Left ventricle myocardium inferior (tissue), 1 donor: Measurements from ENCODE around the gene SEMA3D. TPM values are rescaled to one million over a fixed set of nuclear protein-coding genes. Genes with fewer than 3 reads are reported as not detected.

Source experiments
- DNase-seq: peaks from one replicate; pipeline ENCODE4 v3.0.0-alpha.2; 2020
- H3K27ac ChIP-seq: fragments of 200-600 bp; replicated peaks from 2 replicates; pipeline ENCODE4 v1.8.0; 2021
- H3K27me3 ChIP-seq: fragments of 200-600 bp; 2 replicates; pipeline ENCODE4 v1.8.0; 2021; ENCODE audit warnings: low read depth
- H3K36me3 ChIP-seq: fragments of 200-600 bp; 2 replicates; pipeline ENCODE4 v1.8.0; 2021
- H3K4me1 ChIP-seq: fragments of 200-600 bp; 2 replicates; pipeline ENCODE4 v1.8.0; 2021
- H3K4me3 ChIP-seq: fragments of 200-600 bp; 2 replicates; pipeline ENCODE4 v1.8.0; 2021; ENCODE audit warnings: mild to moderate bottlenecking, moderate library complexity
- H3K9me3 ChIP-seq: fragments of 200-600 bp; replicated peaks from 2 replicates; pipeline ENCODE4 v1.8.0; 2021
- intact Hi-C: fragments of 100-400 bp; cut with micrococcal nuclease; formaldehyde crosslinking; loops from one replicate; pipeline ENCODE4 v1.11.0; 2022
- total RNA-seq: library from RNA; stranded (reverse); fragmentation: NEBNext Ultra II Directional; extraction: Animal tissue kit (Norgen Biotek cat#: 25700); gene quantifications from one replicate; pipeline ENCODE4 v1.2.1, GENCODE V29; 2021
- TF ChIP-seq, protein P1 (sequence below): fragments of 200-600 bp; IDR thresholded peaks from 2 replicates; pipeline ENCODE4 v1.8.0; 2021; ENCODE audit warnings: antibody characterized with exemption, mild to moderate bottlenecking, borderline replicate concordance
- donor health status: DM: no; HTN: yes; CAD: no; lungs with severe emphysema.

SEMA3D gene
- total RNA-seq, 1 donor from 2014 or later, result 1.8 TPM

DNA sequence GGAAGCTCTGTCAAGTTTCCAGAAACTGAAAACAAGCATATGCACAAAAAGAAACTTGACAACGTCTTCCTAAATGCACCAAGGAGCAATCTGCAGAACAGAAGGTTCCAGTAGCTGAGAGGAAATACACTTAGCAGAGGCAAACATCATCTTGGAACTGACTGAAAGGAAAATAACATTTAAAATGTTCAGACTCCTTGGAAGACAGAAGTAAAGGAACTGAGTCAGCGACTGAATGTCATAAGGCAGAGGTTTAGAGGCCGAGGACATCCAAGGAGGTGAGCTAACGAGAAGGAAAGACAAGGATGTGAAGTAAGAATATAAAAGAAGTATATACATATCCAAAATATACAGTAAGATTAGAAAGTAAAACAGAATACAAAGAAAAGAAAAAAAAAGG, 24.1 kb downstream of the SEMA3D start:
- Histone ChIP-seq H3K36me3 (no peaks in the 10 kb centered on the region), H3K27ac (no peak overlapping the region), H3K4me3 (no peak overlapping the region), H3K9me3 (peaks cover 11% of the 10 kb centered on the region), H3K27me3 (no peaks in the 10 kb centered on the region), H3K4me1 (no peaks in the 10 kb centered on the region)
- TF ChIP-seq, protein P1, sequence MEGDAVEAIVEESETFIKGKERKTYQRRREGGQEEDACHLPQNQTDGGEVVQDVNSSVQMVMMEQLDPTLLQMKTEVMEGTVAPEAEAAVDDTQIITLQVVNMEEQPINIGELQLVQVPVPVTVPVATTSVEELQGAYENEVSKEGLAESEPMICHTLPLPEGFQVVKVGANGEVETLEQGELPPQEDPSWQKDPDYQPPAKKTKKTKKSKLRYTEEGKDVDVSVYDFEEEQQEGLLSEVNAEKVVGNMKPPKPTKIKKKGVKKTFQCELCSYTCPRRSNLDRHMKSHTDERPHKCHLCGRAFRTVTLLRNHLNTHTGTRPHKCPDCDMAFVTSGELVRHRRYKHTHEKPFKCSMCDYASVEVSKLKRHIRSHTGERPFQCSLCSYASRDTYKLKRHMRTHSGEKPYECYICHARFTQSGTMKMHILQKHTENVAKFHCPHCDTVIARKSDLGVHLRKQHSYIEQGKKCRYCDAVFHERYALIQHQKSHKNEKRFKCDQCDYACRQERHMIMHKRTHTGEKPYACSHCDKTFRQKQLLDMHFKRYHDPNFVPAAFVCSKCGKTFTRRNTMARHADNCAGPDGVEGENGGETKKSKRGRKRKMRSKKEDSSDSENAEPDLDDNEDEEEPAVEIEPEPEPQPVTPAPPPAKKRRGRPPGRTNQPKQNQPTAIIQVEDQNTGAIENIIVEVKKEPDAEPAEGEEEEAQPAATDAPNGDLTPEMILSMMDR, result no peak
- intact Hi-C loops, result no loop called here
- DNase-seq, result no peak

DNA sequence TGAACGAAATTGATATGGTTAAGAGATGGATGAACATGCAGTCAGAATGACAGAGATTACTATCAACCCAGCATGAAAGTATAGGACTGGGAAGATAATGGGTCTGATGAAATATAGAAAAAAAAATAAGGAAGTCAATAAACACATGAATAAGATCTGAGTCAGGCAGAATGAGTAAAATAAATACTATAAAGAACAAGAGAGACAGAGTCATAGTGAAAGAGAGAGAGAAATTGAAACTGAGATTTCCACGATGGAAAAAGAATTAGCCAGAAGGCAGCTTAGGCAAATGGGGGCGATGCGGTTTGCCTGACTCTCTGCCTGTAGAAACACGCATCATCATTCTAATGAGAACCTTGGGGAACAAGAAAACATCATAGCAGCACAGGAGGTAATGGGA, 26.6 kb downstream of the SEMA3D start:
- no peak for DNase-seq
- Histone ChIP-seq H3K27me3 (no peaks in the 10 kb centered on the region), H3K9me3 (peaks cover 15% of the 10 kb centered on the region), H3K27ac (no peak overlapping the region), H3K4me3 (no peak overlapping the region), H3K4me1 (no peaks in the 10 kb centered on the region), H3K36me3 (no peaks in the 10 kb centered on the region)
- TF ChIP-seq, protein P1, result no peak
- intact Hi-C loops, result no loop called here

DNA sequence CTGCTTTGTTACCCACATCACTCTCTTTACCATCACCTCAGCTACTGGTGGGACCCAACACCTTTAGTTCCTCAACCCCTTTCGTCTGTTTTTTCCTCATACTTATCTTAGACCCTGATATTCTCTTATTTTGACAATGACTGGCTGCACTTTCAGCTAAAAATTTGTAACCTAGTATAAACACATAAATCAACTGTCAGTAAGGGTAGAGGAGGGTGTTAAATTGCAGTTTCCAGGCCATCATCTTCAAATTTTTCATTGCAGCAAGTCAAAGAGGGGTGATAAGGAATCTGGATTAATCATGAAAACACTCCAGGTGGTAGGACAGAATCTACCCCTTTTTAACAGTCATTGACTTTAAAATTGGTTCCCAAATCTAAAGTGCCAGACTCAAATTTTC, 27.9 kb downstream of the SEMA3D start:
- H3K4me3 ChIP-seq, result no peak overlapping the region
- no peak overlapping the region for H3K27ac ChIP-seq
- no peaks in the 10 kb centered on the region for H3K36me3 ChIP-seq
- H3K9me3 ChIP-seq, result peaks cover 15% of the 10 kb centered on the region
- TF ChIP-seq, protein P1, result no peak
- H3K27me3 ChIP-seq, result no peaks in the 10 kb centered on the region
- H3K4me1 ChIP-seq, result no peaks in the 10 kb centered on the region
- intact Hi-C loops, result no loop called here
- no peak for DNase-seq

DNA sequence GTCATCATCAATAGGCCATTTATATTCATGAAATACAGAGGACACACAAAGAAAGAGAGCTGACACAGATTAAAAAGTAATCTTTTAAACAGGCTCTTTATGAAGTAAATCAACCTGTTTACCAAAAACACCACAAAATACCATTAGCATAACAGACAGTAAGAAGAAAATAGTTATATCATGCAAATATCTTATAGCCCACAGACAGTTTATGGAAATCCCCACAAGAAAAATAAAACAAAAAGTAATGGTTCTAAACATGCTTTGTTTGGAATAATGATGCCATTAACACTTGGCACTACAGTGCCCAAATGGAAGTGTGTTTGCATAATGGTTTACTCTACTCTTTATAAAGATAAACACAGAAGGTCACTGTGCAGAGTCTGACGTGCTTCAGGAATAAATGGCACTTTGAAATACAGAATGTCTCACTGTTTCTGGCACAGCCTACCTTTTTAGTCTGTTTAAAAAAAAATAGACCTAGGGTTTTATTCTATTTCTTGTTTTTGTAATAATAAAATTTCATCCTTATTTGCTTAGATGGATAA, 30.1 kb downstream of the SEMA3D start:
- intact Hi-C loops, result no loop called here

DNA sequence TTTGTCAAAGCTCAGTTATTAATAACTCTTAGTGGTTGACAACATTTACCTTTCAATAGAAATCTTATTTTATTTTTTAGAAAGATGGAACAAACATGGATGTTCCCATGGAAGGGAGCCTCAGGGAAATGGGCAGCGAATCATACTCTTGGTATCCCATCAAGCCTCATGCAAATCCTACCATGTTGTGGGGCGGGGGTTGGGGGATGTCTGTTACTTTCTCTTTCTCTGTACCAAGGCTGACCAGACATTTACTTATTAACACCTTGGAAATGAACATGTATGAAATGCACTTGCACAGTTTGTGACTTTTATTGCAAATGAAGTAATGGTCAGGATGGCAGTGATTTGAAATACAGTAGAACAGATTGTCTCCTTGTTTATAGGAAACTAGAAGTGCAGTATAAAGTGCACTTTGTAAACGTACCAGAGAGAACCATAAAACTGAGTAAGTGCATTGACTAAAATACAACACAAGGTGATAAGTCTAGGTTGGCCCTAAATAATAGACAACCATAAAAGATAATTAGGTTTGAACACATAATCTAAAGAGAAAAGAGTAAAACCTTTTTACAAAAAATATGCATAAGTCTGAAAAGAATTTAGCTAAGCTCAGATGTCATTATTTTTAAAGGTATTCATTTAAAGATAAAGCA, 32.4 kb downstream of the SEMA3D start:
- H3K4me1 ChIP-seq, result no peaks in the 10 kb centered on the region
- H3K9me3 ChIP-seq, result peaks cover 15% of the 10 kb centered on the region
- intact Hi-C loops, result no loop called here
- H3K4me3 ChIP-seq, result no peak overlapping the region
- H3K27ac ChIP-seq, result no peak overlapping the region
- no peak for DNase-seq
- H3K27me3 ChIP-seq, result no peaks in the 10 kb centered on the region
- H3K36me3 ChIP-seq, result no peaks in the 10 kb centered on the region
- TF ChIP-seq, protein P1, result no peak

More for the DNA sequence above, 30.1 kb downstream of the SEMA3D start:
- no peaks in the 10 kb centered on the region for H3K27me3 ChIP-seq
- TF ChIP-seq, protein P1, result no peak
- no peak overlapping the region for H3K27ac ChIP-seq
- no peak for DNase-seq
- peaks cover 15% of the 10 kb centered on the region for H3K9me3 ChIP-seq
- H3K4me3 ChIP-seq, result no peak overlapping the region
- H3K36me3 ChIP-seq, result no peaks in the 10 kb centered on the region
- H3K4me1 ChIP-seq, result no peaks in the 10 kb centered on the region
